GM18505 (cell line): Measurements from ENCODE around the gene ANGPTL1.

Source experiments
- ATAC-seq: cut with Tn5 transposase; IDR thresholded peaks from one replicate; pipeline ENCODE4 v1.9.1; 2021; ENCODE audit not compliant: unreplicated experiment
- POLR2A ChIP-seq: IDR thresholded peaks from 4 replicates; pipeline ENCODE4 v1.6.1; 2011; ENCODE audit warnings: borderline replicate concordance; ENCODE audit not compliant: insufficient read depth, insufficient read length; ENCODE audit errors: extremely low read depth

Gene ANGPTL1

DNA sequence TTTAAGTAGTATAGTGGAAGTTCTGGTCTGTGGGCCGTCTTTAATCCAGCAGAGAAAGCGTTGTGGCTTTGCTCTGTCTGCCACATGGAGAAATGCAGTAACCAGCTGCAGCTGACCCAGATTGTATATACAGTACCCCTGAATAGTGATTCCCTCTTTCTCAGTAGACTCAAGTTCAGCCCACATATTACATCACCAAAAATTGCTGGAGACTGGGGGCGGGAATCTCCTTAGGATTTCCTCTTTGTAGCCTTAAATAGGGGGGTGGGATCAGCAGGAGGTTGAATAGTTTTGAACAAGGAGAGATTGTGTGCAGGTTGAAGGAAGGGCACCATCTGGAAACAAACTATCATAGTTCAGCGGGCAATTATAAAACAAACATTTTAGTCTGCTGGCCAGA is at the start of gene ANGPTL1:
TSS of gene ANGPTL1 (minus strand) at position 134 of the 400 bp plus-strand sequence. CDS start 5,301 bp downstream, outside the sequence.
- no peak for ATAC-seq
- TF ChIP-seq POLR2A = no peak

- ATAC-seq = no peak
- TF ChIP-seq POLR2A = no peak
Measured at GRCh38 chr1:178919581-178919980, 48.7 kb upstream of the ANGPTL1 start.

DNA sequence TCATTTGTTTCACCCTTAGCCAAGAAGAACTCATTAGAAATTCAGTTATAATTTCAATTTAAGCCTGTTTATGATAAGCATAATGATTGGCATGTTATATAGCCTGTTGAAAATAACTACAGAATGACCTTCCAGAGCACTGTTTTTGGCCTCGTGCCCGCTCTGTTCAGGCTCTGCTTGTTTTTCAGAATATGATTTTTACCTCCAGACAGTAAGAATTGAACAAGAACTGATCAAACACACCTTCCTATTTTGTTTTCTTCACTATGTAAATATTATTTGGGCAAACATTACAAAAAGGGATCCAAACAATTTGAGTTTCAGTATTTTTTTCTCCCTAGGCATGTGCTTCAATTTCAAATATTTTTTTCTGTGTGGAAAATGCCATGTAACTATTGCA is 48.1 kb upstream of the ANGPTL1 start:
- TF ChIP-seq POLR2A = no peak
- no peak for ATAC-seq

GRCh38 chr1:178918308-178918707 is 47.4 kb upstream of the ANGPTL1 start:
- ATAC-seq = no peak
- TF ChIP-seq POLR2A = no peak

- TF ChIP-seq POLR2A = no peak
- ATAC-seq = no peak
Measured at GRCh38 chr1:178916448-178917174, 45.7 kb upstream of the ANGPTL1 start.

GRCh38 chr1:178912597-178912996 is 41.7 kb upstream of the ANGPTL1 start:
- no peak for TF ChIP-seq POLR2A
- no peak for ATAC-seq

GRCh38 chr1:178910023-178910422 is 39.1 kb upstream of the ANGPTL1 start:
- no peak for ATAC-seq
- no peak for TF ChIP-seq POLR2A

- no peak for TF ChIP-seq POLR2A
- no peak for ATAC-seq
Measured at GRCh38 chr1:178908358-178908757, 37.5 kb upstream of the ANGPTL1 start.

DNA sequence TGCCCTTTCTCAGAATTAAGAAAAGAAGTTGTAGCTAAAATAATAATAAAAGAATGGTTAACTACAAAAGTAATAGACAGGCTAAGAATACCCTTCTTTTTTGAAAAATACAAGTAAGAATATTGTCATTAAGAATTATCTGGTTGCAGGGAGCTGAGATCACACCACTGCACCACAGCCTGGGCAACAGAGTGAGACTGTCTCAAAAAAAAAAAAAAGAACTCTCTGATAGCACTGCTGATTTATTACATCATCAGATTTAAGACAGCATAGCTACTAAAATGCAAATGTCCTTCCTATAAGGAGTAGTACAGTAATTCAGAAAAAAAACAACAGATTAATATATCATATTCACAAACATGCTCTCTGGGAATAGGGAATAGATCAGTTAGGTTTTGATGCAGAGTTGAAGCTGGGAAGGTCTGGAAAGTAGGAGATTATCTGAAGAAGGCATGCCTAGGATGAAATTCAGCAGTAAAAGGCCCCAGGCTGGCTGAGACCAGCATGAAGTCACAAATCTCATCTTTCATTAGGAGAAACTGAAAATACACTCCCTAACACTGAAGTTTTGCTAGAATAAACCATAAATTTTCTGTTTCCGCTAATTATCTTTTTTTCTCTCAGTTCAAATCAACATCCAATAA is 30.7 kb upstream of the ANGPTL1 start:
- ATAC-seq = no peak
- no peak for TF ChIP-seq POLR2A

DNA sequence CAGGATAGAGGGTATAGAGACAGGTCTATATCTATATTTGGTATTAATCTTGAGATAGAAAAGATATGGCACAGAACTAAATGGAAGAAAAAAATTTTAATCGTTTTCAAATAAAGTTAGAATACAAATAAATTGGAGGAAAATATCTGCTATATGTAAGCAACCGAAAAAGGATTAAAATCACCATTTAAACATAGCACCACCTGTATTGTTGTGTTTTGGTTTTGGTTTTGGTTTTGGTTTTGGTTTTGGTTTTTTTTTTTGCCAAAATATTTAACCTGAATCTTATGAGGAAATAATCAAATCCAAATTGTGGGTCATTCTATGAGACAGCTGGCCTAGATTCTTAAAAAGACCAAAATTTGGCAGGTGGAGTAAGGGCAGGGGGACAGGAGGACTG is 28.5 kb upstream of the ANGPTL1 start:
- TF ChIP-seq POLR2A = no peak
- ATAC-seq = no peak

GRCh38 chr1:178898401-178898800 is 27.5 kb upstream of the ANGPTL1 start:
- ATAC-seq = no peak
- no peak for TF ChIP-seq POLR2A

GRCh38 chr1:178895928-178896327 is 25.1 kb upstream of the ANGPTL1 start:
- ATAC-seq = no peak
- TF ChIP-seq POLR2A = no peak

DNA sequence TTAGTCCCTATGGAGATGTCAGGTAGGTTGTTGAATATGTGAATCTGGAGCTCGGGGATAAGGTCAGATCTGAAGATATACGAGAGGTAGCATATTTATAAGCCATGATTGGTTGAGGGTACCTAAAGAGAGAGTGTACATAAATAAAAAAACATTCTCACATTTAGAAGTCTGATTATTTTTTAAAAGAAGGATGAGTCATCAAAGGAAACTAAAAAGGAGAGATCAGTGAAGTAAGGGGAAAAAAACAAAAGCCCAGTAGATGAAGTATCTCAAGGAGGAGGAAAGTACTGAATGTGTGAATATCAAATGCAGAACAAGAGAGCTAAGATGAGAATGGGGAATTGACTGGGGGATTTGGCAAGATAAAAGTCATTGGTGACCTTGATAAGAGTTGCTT is 15.7 kb upstream of the ANGPTL1 start:
- ATAC-seq = no peak
- TF ChIP-seq POLR2A = no peak

DNA sequence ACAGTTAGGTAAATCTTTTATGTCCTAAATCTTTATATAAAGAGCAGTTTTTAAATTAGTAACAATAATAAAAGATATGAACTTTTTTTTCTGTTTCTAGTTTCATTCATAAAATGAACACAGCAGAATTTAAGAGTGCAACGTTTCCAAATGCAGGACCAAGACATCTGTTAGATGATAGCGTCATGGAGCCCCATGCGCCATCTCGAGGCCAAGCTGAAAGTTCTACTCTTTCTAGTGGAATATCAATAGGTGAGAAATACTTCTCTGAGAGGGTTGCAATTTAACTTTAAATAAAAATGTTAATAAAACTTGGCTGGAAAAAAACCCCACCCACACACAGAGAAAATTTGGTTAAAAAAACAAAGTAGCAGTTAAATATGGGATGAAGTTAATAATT is 15.0 kb upstream of the ANGPTL1 start:
- TF ChIP-seq POLR2A = no peak
- no peak for ATAC-seq
